Chondrocyte (in vitro differentiated cells): Measurements from ENCODE around the gene RPH3AL. TPM values are rescaled to one million over a fixed set of nuclear protein-coding genes. Genes with fewer than 3 reads are reported as not detected.

Source experiments
- DNase-seq: peaks from one replicate; pipeline ENCODE4 v3.0.0; 2021; ENCODE audit warnings: mixed read lengths, low spot score
- H3K27ac Mint-ChIP-seq: one replicate; pipeline ENCODE4 v1.8.0; 2021; ENCODE audit warnings: mild to moderate bottlenecking, moderate library complexity, mixed read lengths; ENCODE audit not compliant: unreplicated experiment
- H3K27me3 Mint-ChIP-seq: 2 replicates; pipeline ENCODE4 v1.8.0; 2021; ENCODE audit warnings: low read depth, mixed read lengths
- H3K36me3 Mint-ChIP-seq: 2 replicates; pipeline ENCODE4 v1.8.0; 2021; ENCODE audit warnings: low read depth, mixed read lengths
- H3K4me1 Mint-ChIP-seq: 2 replicates; pipeline ENCODE4 v1.8.0; 2021; ENCODE audit warnings: low read depth, mild to moderate bottlenecking, mixed read lengths
- H3K4me3 Mint-ChIP-seq: one replicate; pipeline ENCODE4 v1.8.0; 2021; ENCODE audit warnings: mild to moderate bottlenecking, moderate library complexity, mixed read lengths; ENCODE audit not compliant: unreplicated experiment
- H3K9me3 Mint-ChIP-seq: 2 replicates; pipeline ENCODE4 v1.8.0; 2021; ENCODE audit warnings: low read depth, mixed read lengths
- CTCF ChIP-seq: fragments of 200-600 bp; sonication (generic); IDR thresholded peaks from 2 replicates; pipeline ENCODE4 v1.5.0; 2021; ENCODE audit warnings: antibody characterized with exemption, mild to moderate bottlenecking, moderate library complexity
- total RNA-seq: library from RNA; stranded (reverse); gene quantifications from 3 replicates; pipeline ENCODE4 v1.2.1, GENCODE V29; 2021

RPH3AL gene
- total RNA-seq, 1 donor from 2014 or later = 4.1 TPM

- TF ChIP-seq CTCF = no peak
- Mint-ChIP-seq H3K27me3 (peaks cover 3% of the 10 kb centered on the region), H3K36me3 (no peaks in the 10 kb centered on the region), H3K4me1 (peaks cover 21% of the 10 kb centered on the region), H3K27ac (no peak overlapping the region), H3K9me3 (no peaks in the 10 kb centered on the region), H3K4me3 (no peak overlapping the region)
- DNase-seq = no peak
Observed at GRCh38 chr17:378068-378467, 25.5 kb upstream of the RPH3AL start.

GRCh38 chr17:376936-377863, 24.6 kb upstream of the RPH3AL start:
- Mint-ChIP-seq H3K27me3 (peaks cover 4% of the 10 kb centered on the region), H3K9me3 (no peaks in the 10 kb centered on the region), H3K4me3 (no peak overlapping the region), H3K27ac (no peak overlapping the region), H3K36me3 (no peaks in the 10 kb centered on the region), H3K4me1 (peaks cover 13% of the 10 kb centered on the region)
- TF ChIP-seq CTCF = no peak
- DNase-seq = no peak

- peak; percentile 26 for DNase-seq
- peaks cover 13% of the 10 kb centered on the region for H3K4me1 Mint-ChIP-seq
- H3K9me3 Mint-ChIP-seq = peaks cover 4% of the 10 kb centered on the region
- peaks cover 3% of the 10 kb centered on the region for H3K36me3 Mint-ChIP-seq
- H3K27ac Mint-ChIP-seq = no peak overlapping the region
- no peak for TF ChIP-seq CTCF
- H3K4me3 Mint-ChIP-seq = no peak overlapping the region
- peaks cover 2% of the 10 kb centered on the region for H3K27me3 Mint-ChIP-seq
Observed at GRCh38 chr17:373613-374230, 21.1 kb upstream of the RPH3AL start.

- Mint-ChIP-seq H3K4me3 (no peak overlapping the region), H3K27ac (no peak overlapping the region), H3K9me3 (peaks cover 15% of the 10 kb centered on the region), H3K36me3 (peaks cover 8% of the 10 kb centered on the region), H3K4me1 (peaks cover 13% of the 10 kb centered on the region), H3K27me3 (peaks cover 2% of the 10 kb centered on the region)
- DNase-seq = peak; percentile 4
- no peak for TF ChIP-seq CTCF
Observed at GRCh38 chr17:372157-373152, 19.8 kb upstream of the RPH3AL start.
